Measurements from ENCODE around the gene HILPDA.

- no peak for TF ChIP-seq CTCF (IDR thresholded peaks at IDR 0.05; ENCODE audit: insufficient read depth, low read length, poor library complexity, severe bottlenecking)
- TF ChIP-seq EZH2phosphoT487 (conservative IDR thresholded peaks at IDR 0.05; ENCODE audit: low read length): no peak
Observed at GRCh38 chr7:128434413-128435326, 21.0 kb upstream of the HILPDA start.
